ENCODE measurements around the gene MYO1G.

GRCh38 chr7:44917465-44917864, 61.4 kb downstream of the MYO1G start:
- TF ChIP-seq CTCF (IDR thresholded peaks at IDR 0.05), result no peak
- TF ChIP-seq POLR2AphosphoS5 (IDR thresholded peaks at IDR 0.05), result no peak
- TF ChIP-seq EP300 (IDR thresholded peaks at IDR 0.05; ENCODE audit: low read depth), result no peak
